GM12865 (cell line): Measurements from ENCODE around the gene PPP1R1A.

ENCODE experiments used
- DNase-seq: peaks from one replicate; pipeline ENCODE4 v3.0.0; 2010; ENCODE audit warnings: low read depth
- H3K4me3 ChIP-seq: 2 replicates; pipeline ENCODE4 v1.5.1; 2011; ENCODE audit warnings: mild to moderate bottlenecking, low read depth, low read length, control low read depth
- TF ChIP-seq, protein P1 (sequence below): IDR thresholded peaks from 2 replicates; pipeline ENCODE4 v1.5.1; 2011; ENCODE audit warnings: low read length, control low read depth, low read depth, inconsistent platforms; ENCODE audit not compliant: insufficient read depth; ENCODE audit errors: missing control alignments

PPP1R1A gene

GRCh38 chr12:54593135-54593534, 4.7 kb upstream of the PPP1R1A start:
- TF ChIP-seq, protein P1, sequence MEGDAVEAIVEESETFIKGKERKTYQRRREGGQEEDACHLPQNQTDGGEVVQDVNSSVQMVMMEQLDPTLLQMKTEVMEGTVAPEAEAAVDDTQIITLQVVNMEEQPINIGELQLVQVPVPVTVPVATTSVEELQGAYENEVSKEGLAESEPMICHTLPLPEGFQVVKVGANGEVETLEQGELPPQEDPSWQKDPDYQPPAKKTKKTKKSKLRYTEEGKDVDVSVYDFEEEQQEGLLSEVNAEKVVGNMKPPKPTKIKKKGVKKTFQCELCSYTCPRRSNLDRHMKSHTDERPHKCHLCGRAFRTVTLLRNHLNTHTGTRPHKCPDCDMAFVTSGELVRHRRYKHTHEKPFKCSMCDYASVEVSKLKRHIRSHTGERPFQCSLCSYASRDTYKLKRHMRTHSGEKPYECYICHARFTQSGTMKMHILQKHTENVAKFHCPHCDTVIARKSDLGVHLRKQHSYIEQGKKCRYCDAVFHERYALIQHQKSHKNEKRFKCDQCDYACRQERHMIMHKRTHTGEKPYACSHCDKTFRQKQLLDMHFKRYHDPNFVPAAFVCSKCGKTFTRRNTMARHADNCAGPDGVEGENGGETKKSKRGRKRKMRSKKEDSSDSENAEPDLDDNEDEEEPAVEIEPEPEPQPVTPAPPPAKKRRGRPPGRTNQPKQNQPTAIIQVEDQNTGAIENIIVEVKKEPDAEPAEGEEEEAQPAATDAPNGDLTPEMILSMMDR, result no peak
- no peak for DNase-seq
- H3K4me3 ChIP-seq, result no peak overlapping the region

GRCh38 chr12:54592316-54592715, 3.9 kb upstream of the PPP1R1A start:
- no peak for DNase-seq
- no peak overlapping the region for H3K4me3 ChIP-seq
- TF ChIP-seq, protein P1, result no peak

DNA sequence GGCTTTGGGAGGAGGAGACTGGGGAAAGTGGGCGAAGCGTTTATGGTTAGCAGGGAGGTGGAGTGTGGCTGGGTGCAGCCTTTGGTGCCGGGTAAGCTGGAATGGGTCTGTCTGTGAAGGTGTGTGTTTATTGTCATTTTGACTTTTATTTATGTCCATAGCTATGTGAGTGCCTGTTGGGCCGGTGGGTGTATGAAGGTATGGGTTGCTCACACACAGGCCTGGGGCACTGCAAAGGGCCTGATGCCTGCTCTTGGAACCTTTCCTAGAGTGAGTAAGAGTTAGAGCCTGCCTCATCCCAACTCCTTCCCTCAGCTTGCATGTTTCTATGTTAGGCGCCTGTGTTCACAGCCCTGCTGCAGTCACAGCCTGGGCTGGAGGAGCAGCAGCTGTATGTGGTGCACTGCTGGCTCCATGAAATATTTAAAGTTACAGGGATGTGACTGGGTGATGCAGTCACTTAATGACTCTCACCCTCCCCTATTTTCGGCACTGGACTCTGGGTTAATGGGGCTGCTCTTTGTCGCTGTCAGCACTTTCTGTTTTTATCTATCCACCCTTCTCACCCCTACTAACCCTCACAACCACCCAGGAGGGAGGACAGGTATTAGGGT, 2.6 kb upstream of the PPP1R1A start:
- DNase-seq, result no peak
- H3K4me3 ChIP-seq, result no peak overlapping the region
- TF ChIP-seq, protein P1, result no peak

DNA sequence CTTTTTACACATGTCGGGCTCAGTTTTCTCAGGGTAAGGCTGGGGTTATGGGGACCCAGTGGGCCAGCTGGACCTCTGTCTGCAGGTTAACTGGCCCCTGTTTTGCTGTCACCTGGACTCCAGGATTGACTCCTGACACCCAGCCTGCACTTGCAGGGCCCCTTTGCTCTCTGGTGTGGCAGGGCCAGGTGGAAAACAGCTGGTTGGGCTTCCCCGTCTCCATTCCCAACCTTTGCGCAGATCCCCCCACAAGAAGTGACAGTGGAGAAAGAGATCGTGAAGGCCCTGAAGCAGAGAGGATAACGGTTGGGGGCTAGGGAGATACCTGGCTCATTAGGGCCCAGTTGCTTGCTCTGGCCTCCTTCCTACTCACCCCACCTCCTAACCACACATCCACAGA, 1.5 kb upstream of the PPP1R1A start:
- TF ChIP-seq, protein P1, result no peak
- DNase-seq, result no peak
- H3K4me3 ChIP-seq, result no peak overlapping the region

- H3K4me3 ChIP-seq, result no peak overlapping the region
- TF ChIP-seq, protein P1, result no peak
- DNase-seq, result no peak
These were observed 420 bp upstream of the PPP1R1A start for GRCh38 chr12:54588890-54589267.

GRCh38 chr12:54587315-54587873, 1.1 kb downstream of the PPP1R1A start:
- TF ChIP-seq, protein P1, result no peak
- DNase-seq, result no peak
- H3K4me3 ChIP-seq, result no peak overlapping the region

DNA sequence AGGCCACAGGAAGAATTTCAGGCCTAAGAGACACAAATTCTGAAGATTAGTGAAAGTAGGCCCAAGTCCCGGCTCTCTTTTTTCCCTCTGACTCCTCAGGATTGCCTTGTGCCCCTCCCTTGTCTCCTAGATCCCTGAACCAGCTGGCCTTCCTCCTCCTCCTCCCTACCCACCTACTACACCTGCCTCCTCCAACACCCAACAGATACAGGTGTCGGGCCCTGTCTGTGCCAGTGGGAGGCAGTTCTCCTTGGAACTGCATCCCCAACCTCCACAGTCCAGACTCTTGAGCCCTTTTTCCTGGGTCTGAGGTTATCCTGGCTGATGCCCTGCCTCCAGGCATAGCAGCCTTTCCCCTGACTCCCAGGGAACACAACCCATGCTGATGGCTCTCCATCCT, 1.8 kb downstream of the PPP1R1A start:
- no peak for DNase-seq
- H3K4me3 ChIP-seq, result no peak overlapping the region
- TF ChIP-seq, protein P1, result no peak
